GM19324 (cell line): ENCODE data around the gene LRRC56.
"Not testable (repeated sequence)": the region's sequence is repeated elsewhere in the genome, so short reads cannot be mapped to it uniquely, and the experiment has no call there.

Experiments used
- ATAC-seq: cut with Tn5 transposase; IDR thresholded peaks from one replicate; pipeline ENCODE4 v1.9.1; 2021; ENCODE audit warnings: mild to moderate bottlenecking, moderate library complexity; ENCODE audit not compliant: unreplicated experiment, low FRiP score

The LRRC56 gene

DNA sequence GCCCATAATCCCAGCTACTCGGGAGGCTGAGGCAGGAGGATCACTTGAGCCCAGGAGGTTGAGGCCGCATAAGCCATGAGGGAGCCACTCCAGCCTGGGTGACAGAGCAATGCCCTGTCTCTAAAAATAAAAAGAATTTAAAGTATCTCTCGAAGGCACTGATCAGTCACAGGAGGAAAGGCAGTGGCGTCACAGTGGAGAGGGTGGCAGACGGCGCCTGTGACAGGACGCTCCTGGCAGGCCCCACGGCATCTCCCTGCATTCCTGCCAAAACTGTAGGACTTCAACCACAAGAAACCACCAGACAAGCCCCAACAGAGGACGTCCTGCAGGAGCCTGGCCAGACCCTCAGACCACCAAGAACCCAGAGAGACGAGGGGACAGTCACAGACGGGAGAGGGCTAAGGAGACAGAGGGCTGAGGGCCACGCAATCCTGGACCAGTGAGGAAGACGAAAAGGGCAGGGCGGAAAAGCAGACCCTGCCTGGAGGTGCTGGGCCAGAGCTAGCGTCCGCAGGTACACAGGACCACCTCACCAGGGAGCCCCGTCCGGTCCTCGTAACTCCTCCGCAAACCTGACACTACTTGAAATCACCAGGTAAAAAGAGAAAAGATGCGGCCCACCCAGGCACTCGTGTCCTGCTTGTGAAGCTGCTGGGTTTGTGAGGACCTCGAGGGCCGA is 36.2 kb upstream of the LRRC56 start:
- ATAC-seq = no peak

DNA sequence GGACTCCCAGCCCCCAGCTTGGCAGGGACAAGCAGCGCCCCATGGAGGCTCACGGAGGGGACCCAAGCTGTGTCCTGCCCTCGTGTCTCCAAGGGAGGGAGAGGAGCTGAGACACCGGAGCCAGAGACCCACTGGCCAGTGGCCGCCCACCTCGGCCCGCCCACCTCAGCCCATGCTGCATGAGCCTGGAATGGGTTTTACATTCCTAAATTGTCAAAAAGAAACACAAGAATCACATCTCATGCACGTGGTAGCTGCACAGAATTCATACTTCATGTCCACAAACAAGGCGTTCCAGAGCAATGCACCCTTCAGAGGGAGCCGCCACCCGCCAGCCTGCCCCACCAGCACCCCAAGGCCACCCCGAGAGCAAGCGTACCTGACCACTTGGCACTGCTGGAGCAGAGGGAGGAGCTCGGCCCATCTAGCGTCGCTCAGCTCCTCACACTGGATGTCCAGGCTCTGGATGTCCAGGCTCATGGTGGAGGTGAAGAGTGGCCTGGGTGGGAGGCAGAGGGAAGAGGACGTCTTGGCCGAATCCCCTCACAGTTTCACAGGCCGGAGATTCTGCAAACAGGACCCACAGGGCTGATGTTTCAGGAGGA is 35.5 kb upstream of the LRRC56 start:
- no peak for ATAC-seq

DNA sequence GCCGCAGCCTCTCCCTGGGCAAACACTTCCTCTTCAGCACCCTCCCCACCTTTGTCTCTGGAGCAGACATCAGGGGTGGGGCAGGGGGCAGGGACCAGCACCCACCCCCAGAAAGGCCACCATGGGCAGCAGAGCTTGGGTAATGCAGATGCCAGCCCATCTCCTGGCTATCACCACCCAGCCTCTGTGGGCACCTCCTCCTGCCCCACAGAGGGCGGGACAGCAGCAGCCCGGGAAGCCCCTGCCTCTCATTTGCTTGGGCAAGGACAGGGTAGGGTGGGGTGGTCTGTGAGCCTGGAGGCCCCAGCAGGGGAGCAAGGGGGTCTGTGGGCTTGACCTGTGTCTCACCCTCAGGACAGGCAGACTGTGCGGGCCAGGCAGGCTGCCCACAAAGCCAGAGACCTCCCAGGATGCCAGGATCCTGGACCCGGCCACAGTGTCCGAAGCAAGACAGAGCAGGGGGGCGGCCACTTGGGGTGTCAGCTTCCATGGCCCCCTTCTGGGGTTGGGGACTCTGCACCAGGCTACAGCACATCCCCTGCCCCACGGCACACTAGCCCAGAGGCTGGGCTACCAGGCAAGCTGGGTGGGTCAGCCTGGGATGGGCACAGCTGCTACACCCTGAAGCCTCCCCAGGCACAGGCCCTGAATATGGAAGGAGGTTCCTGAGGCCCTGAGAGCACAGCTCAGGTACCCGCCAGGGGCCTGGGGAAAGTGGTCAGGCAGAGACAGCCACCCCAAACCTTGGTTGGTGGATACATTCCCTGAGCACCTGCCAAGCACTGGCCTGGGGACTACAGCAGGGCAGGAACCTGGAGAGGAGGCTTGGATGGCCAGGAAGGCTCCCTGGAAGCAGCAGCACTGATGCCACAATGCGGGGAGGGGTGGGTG is 34.8 kb upstream of the LRRC56 start:
- ATAC-seq = no peak

DNA sequence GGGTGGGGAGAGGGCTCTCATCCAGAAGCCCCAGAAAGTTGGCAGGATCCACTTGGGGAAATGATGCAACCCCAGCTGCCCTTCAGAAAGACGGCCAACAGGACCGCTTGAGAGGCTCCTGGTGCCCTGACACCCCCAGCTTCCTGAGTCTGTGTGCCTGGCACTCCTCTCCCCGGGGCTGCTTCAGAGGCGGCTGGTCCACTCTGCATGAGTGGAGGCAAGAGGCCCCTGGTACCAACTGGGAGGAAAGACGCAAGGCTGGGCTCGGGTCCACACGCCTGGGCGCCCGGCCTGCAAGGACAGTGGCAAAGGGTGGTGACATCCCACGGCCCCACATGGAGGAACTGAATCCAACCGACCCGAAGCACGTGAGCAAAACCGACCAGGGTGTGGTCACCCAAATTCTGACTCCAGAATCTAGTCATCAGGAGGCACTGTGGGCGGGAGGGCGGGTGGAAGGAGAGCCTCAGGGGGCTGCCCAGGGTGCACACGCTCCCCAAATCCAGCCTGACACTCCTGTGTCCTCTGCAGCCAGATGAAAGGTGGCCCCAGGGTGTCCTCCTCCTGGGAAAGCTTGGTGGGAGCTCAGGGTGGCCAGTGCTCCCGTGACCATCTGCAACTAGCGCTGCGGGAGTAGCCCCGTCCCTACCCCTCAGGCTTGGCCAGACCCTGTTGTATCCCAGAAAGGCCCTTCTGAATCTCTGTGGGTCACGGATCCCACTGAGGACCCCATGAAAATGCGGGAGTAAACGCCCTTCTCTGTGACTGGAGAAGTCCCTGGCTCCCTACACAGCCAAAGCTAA is 33.9 kb upstream of the LRRC56 start:
- no peak for ATAC-seq

DNA sequence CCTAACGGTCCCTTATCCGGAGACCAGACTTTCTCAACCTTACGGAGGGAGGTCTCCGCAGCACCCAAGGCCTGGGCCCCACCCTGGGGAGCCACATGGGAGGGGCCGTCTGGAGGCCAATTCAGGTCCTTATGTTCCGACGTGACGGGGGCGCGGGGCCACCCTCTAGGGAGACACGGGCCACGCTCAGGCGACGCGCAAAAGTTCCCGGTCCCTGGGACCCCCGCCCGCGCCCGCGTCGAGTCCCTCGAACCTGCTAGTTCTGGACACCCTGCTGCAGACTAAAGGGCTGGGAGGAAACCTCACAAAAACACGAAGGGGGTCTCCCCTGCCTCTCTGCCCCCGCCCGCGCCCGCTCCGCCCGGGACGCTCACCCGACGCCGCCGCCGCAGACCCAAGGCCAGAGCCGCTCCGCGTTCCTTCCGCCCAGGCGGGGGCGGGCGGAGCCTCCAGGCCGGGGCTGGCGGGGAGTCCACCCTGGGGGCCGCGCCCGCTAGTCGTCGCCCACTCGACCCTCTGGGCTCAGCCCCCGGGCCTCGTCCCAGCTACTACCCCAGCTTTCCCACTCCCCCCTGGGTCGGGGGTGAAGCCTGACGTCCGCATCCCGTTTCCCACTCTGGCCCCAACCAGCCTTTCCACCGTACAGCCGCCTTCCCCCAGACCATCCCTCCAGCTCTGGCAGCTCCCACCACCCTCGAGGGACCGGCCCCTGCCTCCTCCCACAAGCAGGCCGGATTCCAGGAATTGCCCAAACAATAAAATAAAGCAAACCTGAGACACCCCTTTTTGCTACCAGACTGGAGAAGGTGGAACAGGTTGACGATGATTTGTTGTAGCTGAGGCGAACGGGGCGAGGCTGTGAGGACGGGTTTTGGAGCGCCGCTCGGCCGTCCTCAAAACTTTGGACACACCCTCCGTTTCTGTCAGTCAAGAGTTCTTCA is 33.0 kb upstream of the LRRC56 start:
- ATAC-seq = no peak

DNA sequence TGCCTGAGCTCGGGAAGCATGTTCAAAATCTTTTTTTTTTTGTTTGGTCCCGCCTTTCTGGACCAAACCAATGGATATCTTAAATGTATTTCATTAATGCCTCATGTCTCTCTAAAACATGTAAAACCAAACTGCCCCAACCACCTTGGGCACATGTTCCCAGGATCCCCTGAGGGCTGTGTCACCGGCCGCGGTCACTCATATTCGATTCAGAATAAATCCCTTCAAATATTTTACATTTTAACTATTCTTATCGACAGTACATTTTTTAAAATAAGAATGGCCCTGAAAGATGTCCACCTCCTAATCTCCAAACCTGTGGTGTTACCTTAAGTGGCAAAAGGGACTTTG is 32.4 kb upstream of the LRRC56 start:
- ATAC-seq = no peak

DNA sequence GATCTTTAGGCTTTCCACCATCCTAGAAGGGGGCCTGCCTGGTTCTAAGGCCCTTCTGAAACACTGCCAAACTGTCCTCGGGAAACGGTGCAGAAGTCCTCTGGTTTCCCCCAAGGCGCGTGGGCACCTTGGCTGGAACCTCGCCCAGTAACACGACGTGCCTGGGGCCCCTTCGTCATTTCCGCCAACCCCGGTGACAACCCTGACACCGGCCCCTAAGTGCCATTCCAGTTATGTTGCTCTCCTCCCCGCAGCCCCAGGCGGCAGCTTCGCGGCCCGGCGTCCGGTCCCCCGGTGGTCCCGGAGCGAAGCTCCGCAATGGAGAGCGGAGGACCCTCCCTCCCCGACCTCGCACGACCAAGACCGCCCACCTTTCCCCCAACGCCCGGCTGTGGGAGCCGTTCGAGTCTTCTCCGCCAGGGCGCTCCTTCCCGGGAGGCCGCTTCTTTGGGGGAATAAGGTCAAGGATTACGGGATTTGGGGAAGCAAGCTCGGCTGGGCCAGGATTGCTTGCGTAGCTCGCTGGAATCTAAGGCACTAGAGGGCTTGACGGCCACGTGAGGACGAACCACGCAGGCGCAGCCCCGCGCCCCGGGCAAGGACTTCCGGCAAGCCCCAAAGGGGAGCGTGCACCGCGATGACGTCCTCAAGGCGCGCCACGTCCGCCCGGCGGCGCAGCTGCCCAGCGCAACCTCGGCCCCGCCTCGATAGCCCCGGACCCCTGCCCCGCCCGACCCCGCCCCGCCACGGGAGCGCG is 30.9 kb upstream of the LRRC56 start:
- ATAC-seq = peak; percentile 81

DNA sequence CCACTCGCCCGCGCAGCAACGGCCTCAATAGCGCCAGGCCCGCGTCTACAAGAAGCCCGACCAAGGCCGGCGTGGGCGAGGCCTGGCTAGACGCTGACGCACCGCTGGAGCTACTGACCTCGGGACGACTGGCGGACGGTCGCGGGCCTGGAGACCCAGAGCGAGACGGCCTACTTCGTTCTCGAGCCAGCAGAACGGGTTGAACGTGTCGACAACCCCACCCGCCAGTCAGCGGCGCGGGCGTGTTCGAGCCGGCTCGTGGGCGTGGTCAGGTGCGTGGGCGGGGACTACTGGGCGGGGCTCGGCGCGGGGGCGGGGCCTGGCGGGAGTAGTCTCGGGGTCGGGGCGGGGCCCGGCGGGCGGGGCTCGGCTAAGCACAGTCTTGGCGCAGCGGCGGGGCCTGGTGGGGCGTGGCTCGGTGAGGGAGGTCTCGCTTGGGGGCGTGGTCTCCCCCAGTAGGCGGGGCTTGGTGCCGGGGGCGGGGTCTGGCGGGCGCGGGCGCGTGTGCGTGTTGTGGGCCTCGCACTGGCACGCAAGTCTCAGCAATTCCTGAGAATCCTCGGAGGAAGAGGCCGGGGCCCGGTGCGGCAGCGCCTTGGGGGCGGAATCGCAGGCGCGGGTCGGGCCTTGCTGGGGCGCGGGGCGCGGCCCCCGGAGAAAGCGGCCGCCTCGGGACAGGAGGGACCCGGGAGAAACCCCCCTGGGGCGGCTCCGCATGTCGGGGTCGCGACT is 30.2 kb upstream of the LRRC56 start, which contains the start of gene RNH1:
Gene RNH1, minus strand, starts transcription at position 248 of the 732 bp plus-strand sequence. CDS start 5,080 bp downstream, outside the sequence.
- peak; percentile 53 for ATAC-seq

DNA sequence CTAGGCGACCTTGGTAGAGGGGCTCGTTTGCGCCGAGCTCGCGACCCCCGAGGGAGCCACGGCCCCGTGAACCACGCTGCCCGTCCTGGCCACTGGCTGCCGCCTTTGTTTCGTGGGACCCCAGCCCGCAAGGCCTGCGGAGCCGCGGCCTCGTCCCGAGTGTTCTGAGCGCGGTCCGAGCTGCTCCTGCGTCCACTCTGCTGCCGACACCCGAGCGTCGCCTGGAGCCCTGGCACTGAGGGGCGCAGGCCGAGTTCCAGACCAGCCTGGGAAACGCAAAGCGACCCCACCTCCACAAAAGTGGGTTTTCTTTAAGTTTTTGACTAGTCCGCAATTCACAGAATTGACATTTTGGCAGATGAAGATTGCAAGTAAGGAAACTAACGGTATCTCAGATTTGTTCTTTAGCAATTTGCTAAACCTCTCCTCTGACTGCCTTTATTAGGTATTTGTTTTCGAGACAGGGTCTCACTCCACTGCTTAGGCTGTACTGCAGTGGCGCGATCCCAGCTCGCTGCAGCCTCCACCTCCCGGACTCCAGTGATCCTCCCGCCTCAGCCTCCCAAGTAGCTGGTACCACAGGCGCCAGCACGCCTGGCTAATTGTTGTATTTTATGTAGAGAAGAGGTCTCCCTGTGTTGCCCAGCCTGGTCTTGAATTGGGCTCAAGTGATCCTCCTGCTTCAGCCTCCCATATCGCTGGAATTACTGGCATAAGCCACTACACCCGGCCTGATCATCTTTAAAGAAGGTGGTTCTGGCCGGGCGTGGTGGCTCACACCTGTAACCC is 29.4 kb upstream of the LRRC56 start:
- ATAC-seq = no peak

DNA sequence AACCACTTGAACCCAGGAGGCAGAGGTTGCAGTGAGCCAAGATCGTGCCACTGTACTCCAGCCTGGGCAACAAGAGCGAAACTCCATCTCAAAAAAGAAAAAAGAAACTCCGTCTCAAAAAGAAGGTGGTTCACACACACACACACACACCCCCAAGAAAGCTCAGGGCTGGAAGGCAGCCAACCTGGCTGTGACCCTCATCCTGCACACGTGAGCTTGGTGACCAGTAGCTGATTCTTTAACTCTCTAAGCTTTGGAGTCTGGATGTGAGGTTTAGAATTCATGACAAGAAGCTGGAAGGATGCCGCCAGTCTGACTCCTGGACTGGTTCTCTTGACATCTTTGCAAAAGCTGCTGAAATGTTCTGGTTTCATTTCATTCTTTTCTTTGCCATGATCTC is 28.4 kb upstream of the LRRC56 start:
- no peak for ATAC-seq

DNA sequence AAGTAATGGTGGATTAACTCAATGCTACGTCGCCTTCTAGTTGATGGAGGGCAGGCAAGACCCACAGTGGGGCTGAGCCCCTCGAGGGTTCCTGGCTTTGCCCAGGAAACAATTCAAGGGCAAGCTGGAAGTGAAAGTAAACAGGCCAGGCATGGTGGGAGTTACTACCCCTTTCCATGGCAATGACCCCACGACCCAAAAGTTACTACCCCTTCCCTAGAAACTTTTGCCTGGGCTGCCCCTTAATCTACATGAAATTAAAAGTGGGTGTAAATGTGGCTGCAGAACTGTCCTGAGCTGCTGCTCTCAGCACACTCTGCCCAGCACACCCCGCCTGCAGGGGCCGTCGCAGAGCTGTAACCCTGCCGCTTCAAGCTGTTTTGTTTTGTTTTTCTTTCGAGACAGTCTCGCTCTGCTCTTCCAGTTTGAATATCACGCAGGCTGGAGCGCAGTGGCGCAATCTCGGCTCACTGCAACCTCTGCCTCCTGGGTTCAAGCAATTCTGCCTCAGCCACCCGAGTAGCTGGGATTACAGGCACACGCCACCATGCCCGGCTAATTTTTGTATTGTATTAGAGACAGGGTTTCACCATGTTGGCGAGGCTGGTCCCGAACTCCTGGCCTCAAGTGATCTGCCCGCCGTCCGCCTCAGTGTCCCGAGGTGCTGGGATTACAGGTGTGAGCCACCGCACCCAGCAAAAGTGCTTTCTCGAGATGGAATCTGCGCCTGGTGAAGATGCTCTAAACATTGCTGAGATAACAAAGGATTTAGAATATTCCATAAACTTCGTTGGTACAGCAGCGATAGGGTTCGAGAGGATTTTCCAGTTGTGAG is 24.3 kb upstream of the LRRC56 start:
- no peak for ATAC-seq

DNA sequence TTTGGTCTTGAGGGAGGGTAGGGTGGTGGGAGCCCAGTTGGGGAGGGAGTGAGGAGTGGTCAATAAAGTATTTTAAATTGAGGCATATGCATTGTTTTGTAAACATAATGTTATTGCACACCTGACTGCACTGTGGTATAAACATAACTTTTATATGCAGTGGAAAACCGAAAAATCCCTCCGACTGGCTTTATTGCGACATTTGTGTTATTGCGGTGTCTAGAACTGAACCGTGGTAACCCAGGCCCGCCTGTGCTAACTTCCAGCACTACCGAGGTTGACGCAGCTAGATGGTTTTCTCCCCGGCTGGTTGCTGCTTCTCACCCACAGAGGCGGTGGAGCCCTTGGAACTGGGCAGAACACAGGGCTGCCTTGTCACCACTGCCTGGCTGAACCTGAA is 22.7 kb upstream of the LRRC56 start:
- no peak for ATAC-seq

DNA sequence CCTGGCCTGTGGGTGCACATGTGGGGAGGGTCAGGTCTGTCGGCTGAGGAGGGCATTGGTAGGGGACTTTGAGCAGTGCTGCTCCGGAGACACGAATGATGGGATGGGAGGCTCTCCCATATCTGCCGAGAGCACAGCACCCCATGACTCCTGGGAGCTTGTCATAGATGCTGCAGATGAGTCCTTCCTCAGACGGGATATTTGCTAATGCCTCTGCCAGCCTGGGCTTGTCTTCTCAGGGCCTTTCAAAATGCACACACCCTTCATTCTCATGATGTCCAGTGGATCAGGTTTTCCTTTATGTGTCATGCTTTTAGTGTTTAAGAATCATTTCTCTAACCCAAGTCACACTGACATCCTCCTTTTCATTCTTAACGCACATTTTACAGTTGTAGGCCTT is 22.2 kb upstream of the LRRC56 start:
- no peak for ATAC-seq

DNA sequence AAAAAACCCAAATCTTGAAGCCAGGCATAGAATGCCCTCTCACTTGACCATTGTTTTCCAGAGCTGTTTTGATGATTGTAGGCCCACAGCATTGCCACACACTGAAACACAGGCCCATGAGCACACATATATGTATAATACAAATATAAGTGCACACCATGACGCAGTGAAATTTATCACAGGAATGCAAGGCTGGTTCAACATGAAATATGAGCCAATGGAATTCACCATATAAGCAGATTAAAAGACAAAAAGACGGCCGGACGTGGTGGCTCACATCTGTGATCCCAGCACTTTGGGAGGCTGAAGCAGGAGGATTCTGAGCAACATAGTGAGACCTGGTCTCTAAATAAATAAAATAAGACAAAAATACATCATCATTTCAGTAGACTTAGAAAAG is 20.9 kb upstream of the LRRC56 start:
- ATAC-seq = no peak

DNA sequence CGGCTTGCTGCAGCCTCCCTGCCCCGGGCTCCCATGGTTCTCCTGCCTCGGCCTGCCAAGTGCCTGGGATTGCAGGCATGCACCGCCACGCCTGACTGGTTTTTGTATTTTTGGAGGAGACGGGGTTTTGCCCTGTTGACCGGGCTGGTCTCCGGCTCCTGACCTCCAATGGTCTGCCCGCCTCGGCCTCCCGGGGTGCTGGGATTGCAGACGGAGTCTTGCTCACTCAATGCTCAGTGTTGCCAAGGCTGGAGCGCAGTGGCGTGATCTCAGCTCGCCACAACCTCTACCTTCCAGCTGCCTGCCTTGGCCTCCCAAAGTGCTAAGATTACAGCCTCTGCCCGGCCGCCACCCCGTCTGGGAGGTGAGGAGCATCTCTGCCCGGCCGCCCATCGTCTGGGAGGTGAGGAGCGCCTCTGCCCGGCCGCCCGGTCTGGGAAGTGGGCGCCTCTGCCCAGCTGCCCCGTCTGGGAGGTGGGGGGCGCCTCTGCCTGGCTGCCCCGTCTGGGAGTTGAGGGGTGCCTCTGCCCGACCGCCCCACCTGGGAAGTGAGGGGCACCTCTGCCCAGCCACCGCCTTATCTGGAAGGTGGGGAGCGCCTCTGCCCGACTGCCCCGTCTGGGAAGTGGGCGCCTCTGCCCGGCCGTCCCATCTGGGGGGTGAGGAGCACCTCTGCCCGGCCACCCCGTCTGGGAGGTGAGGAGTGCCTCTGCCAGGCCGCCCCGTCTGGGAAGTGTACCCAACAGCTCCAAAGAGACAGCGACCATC is 20.2 kb upstream of the LRRC56 start:
- not testable (repeated sequence) for ATAC-seq
